ENCODE results near the gene FOXC1. TPM values are rescaled to one million over a fixed set of nuclear protein-coding genes. Genes with fewer than 3 reads are reported as not detected.

FOXC1 gene
- total RNA-seq, 1 donor from 2014 or later, result 2.9 TPM

DNA sequence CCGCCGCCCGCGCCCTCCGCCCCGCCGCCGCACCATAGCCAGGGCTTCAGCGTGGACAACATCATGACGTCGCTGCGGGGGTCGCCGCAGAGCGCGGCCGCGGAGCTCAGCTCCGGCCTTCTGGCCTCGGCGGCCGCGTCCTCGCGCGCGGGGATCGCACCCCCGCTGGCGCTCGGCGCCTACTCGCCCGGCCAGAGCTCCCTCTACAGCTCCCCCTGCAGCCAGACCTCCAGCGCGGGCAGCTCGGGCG lies 1.5 kb downstream of the FOXC1 start:
- peak overlapping the region; percentile 84 for H3K4me2 ChIP-seq (ENCODE audit: low read length)
- H3K4me3 ChIP-seq (ENCODE audit: insufficient read depth, low read depth, low read length), result peak overlapping the region; percentile 70
- FAIRE-seq (no peak), DNase-seq (ENCODE audit: low read depth) (no peak)
- peaks cover 25% of the 10 kb centered on the region for H3K4me1 ChIP-seq (ENCODE audit: insufficient read depth, low read length)
- no peaks in the 10 kb centered on the region for H3K36me3 ChIP-seq (ENCODE audit: insufficient read depth, low read length)
- TF ChIP-seq, protein P1, sequence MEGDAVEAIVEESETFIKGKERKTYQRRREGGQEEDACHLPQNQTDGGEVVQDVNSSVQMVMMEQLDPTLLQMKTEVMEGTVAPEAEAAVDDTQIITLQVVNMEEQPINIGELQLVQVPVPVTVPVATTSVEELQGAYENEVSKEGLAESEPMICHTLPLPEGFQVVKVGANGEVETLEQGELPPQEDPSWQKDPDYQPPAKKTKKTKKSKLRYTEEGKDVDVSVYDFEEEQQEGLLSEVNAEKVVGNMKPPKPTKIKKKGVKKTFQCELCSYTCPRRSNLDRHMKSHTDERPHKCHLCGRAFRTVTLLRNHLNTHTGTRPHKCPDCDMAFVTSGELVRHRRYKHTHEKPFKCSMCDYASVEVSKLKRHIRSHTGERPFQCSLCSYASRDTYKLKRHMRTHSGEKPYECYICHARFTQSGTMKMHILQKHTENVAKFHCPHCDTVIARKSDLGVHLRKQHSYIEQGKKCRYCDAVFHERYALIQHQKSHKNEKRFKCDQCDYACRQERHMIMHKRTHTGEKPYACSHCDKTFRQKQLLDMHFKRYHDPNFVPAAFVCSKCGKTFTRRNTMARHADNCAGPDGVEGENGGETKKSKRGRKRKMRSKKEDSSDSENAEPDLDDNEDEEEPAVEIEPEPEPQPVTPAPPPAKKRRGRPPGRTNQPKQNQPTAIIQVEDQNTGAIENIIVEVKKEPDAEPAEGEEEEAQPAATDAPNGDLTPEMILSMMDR (IDR thresholded peaks at IDR 0.05; ENCODE audit: insufficient read depth, low read depth, low read length), result no peak
- peak; percentile 61 for TF ChIP-seq EZH2 (IDR thresholded peaks at IDR 0.05; ENCODE audit: insufficient read depth, low read length)
- H3K36me3 Mint-ChIP-seq (ENCODE audit: low read depth, unreplicated experiment), result no peaks in the 10 kb centered on the region
- peaks cover 46% of the 10 kb centered on the region for H3K27me3 Mint-ChIP-seq (ENCODE audit: low read depth, unreplicated experiment)
- no peak overlapping the region for H3K4me3 Mint-ChIP-seq (ENCODE audit: unreplicated experiment)
- peaks cover 45% of the 10 kb centered on the region for H3K27me3 ChIP-seq (ENCODE audit: insufficient read depth, low read length)
- H3K9me3 ChIP-seq (ENCODE audit: insufficient read depth, low read depth, low read length), result no peaks in the 10 kb centered on the region
- H4K20me1 ChIP-seq (ENCODE audit: insufficient read depth, low read length), result peaks cover 33% of the 10 kb centered on the region
- no peak overlapping the region for H3K27ac Mint-ChIP-seq (ENCODE audit: unreplicated experiment)
- H3K27ac ChIP-seq (ENCODE audit: low read depth, low read length), result no peak overlapping the region
- peak overlapping the region; percentile 10 for H2AFZ ChIP-seq (ENCODE audit: low read depth, low read length)
- H3K9me3 Mint-ChIP-seq (ENCODE audit: unreplicated experiment), result peaks cover 4% of the 10 kb centered on the region
- peak overlapping the region; percentile 88 for H3K9ac ChIP-seq (ENCODE audit: low read length)
- peaks cover 35% of the 10 kb centered on the region for H3K79me2 ChIP-seq (ENCODE audit: insufficient read depth, low read length)
- H3K4me1 Mint-ChIP-seq (ENCODE audit: low read depth, unreplicated experiment), result peaks cover 9% of the 10 kb centered on the region

DNA sequence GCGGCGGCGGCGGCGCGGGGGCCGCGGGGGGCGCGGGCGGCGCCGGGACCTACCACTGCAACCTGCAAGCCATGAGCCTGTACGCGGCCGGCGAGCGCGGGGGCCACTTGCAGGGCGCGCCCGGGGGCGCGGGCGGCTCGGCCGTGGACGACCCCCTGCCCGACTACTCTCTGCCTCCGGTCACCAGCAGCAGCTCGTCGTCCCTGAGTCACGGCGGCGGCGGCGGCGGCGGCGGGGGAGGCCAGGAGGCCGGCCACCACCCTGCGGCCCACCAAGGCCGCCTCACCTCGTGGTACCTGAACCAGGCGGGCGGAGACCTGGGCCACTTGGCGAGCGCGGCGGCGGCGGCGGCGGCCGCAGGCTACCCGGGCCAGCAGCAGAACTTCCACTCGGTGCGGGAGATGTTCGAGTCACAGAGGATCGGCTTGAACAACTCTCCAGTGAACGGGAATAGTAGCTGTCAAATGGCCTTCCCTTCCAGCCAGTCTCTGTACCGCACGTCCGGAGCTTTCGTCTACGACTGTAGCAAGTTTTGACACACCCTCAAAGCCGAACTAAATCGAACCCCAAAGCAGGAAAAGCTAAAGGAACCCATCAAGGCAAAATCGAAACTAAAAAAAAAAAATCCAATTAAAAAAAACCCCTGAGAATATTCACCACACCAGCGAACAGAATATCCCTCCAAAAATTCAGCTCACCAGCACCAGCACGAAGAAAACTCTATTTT lies 2.0 kb downstream of the FOXC1 start:
- no peaks in the 10 kb centered on the region for H3K9me3 ChIP-seq (ENCODE audit: insufficient read depth, low read depth, low read length)
- peak; percentile 32 for DNase-seq (ENCODE audit: low read depth)
- peaks cover 46% of the 10 kb centered on the region for H3K27me3 Mint-ChIP-seq (ENCODE audit: low read depth, unreplicated experiment)
- H3K9me3 Mint-ChIP-seq (ENCODE audit: unreplicated experiment), result peaks cover 4% of the 10 kb centered on the region
- FAIRE-seq, result no peak
- H3K36me3 ChIP-seq (ENCODE audit: insufficient read depth, low read length), result no peaks in the 10 kb centered on the region
- H2AFZ ChIP-seq (ENCODE audit: low read depth, low read length), result peak overlapping the region; percentile 75
- peak overlapping the region; percentile 70 for H3K4me3 ChIP-seq (ENCODE audit: insufficient read depth, low read depth, low read length)
- peaks cover 9% of the 10 kb centered on the region for H3K4me1 Mint-ChIP-seq (ENCODE audit: low read depth, unreplicated experiment)
- peaks cover 43% of the 10 kb centered on the region for H3K27me3 ChIP-seq (ENCODE audit: insufficient read depth, low read length)
- peaks cover 35% of the 10 kb centered on the region for H3K79me2 ChIP-seq (ENCODE audit: insufficient read depth, low read length)
- H3K4me3 Mint-ChIP-seq (ENCODE audit: unreplicated experiment), result peak overlapping the region; percentile 89
- peak overlapping the region; percentile 56 for H3K27ac ChIP-seq (ENCODE audit: low read depth, low read length)
- peaks cover 34% of the 10 kb centered on the region for H4K20me1 ChIP-seq (ENCODE audit: insufficient read depth, low read length)
- H3K36me3 Mint-ChIP-seq (ENCODE audit: low read depth, unreplicated experiment), result peaks cover under 1% of the 10 kb centered on the region
- H3K27ac Mint-ChIP-seq (ENCODE audit: unreplicated experiment), result peak overlapping the region; percentile 82
- TF ChIP-seq, protein P1 (IDR thresholded peaks at IDR 0.05; ENCODE audit: insufficient read depth, low read depth, low read length), result no peak
- no peak for TF ChIP-seq EZH2 (IDR thresholded peaks at IDR 0.05; ENCODE audit: insufficient read depth, low read length)
- peak overlapping the region; percentile 88 for H3K9ac ChIP-seq (ENCODE audit: low read length)
- H3K4me1 ChIP-seq (ENCODE audit: insufficient read depth, low read length), result peaks cover 25% of the 10 kb centered on the region
- peak overlapping the region; percentile 84 for H3K4me2 ChIP-seq (ENCODE audit: low read length)

DNA sequence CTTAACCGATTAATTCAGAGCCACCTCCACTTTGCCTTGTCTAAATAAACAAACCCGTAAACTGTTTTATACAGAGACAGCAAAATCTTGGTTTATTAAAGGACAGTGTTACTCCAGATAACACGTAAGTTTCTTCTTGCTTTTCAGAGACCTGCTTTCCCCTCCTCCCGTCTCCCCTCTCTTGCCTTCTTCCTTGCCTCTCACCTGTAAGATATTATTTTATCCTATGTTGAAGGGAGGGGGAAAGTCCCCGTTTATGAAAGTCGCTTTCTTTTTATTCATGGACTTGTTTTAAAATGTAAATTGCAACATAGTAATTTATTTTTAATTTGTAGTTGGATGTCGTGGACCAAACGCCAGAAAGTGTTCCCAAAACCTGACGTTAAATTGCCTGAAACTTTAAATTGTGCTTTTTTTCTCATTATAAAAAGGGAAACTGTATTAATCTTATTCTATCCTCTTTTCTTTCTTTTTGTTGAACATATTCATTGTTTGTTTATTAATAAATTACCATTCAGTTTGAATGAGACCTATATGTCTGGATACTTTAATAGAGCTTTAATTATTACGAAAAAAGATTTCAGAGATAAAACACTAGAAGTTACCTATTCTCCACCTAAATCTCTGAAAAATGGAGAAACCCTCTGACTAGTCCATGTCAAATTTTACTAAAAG lies 2.7 kb downstream of the FOXC1 start:
- H3K27me3 ChIP-seq (ENCODE audit: insufficient read depth, low read length), result peaks cover 36% of the 10 kb centered on the region
- FAIRE-seq, result no peak
- peaks cover 4% of the 10 kb centered on the region for H3K9me3 Mint-ChIP-seq (ENCODE audit: unreplicated experiment)
- DNase-seq (ENCODE audit: low read depth), result no peak
- H3K4me2 ChIP-seq (ENCODE audit: low read length), result peak overlapping the region; percentile 84
- peaks cover 2% of the 10 kb centered on the region for H3K36me3 Mint-ChIP-seq (ENCODE audit: low read depth, unreplicated experiment)
- peaks cover 24% of the 10 kb centered on the region for H3K4me1 ChIP-seq (ENCODE audit: insufficient read depth, low read length)
- peak overlapping the region; percentile 88 for H3K9ac ChIP-seq (ENCODE audit: low read length)
- H3K79me2 ChIP-seq (ENCODE audit: insufficient read depth, low read length), result peaks cover 35% of the 10 kb centered on the region
- H4K20me1 ChIP-seq (ENCODE audit: insufficient read depth, low read length), result peaks cover 27% of the 10 kb centered on the region
- peaks cover 45% of the 10 kb centered on the region for H3K27me3 Mint-ChIP-seq (ENCODE audit: low read depth, unreplicated experiment)
- peak overlapping the region; percentile 56 for H3K27ac ChIP-seq (ENCODE audit: low read depth, low read length)
- H3K27ac Mint-ChIP-seq (ENCODE audit: unreplicated experiment), result peak overlapping the region; percentile 82
- H3K36me3 ChIP-seq (ENCODE audit: insufficient read depth, low read length), result no peaks in the 10 kb centered on the region
- no peaks in the 10 kb centered on the region for H3K9me3 ChIP-seq (ENCODE audit: insufficient read depth, low read depth, low read length)
- peak overlapping the region; percentile 70 for H3K4me3 ChIP-seq (ENCODE audit: insufficient read depth, low read depth, low read length)
- no peak overlapping the region for H2AFZ ChIP-seq (ENCODE audit: low read depth, low read length)
- peak overlapping the region; percentile 89 for H3K4me3 Mint-ChIP-seq (ENCODE audit: unreplicated experiment)
- TF ChIP-seq EZH2 (IDR thresholded peaks at IDR 0.05; ENCODE audit: insufficient read depth, low read length), result no peak
- TF ChIP-seq, protein P1 (IDR thresholded peaks at IDR 0.05; ENCODE audit: insufficient read depth, low read depth, low read length), result no peak
- peaks cover 9% of the 10 kb centered on the region for H3K4me1 Mint-ChIP-seq (ENCODE audit: low read depth, unreplicated experiment)
